HG02938 (cell line): ENCODE measurements around the gene ZNF22.

Experiments
- ATAC-seq: cut with Tn5 transposase; IDR thresholded peaks from one replicate; pipeline ENCODE4 v1.9.1; 2021; ENCODE audit warnings: mild to moderate bottlenecking, moderate library complexity; ENCODE audit not compliant: unreplicated experiment

Gene ZNF22

GRCh38 chr10:44975431-44976331, 25.0 kb upstream of the ZNF22 start:
- no peak for ATAC-seq

GRCh38 chr10:44976352-44977198, 24.1 kb upstream of the ZNF22 start:
- no peak for ATAC-seq

- ATAC-seq, result no peak
Observed at GRCh38 chr10:44977287-44978212, 23.2 kb upstream of the ZNF22 start.

GRCh38 chr10:44978213-44978569, 22.5 kb upstream of the ZNF22 start:
- no peak for ATAC-seq

GRCh38 chr10:44978570-44979280, 22.0 kb upstream of the ZNF22 start, which contains the start of gene DEPP1:
TSS of gene DEPP1 (minus strand) at chr10:44978809. CDS start at chr10:44978030, 779 bp downstream.
- no peak for ATAC-seq

GRCh38 chr10:44979281-44980191, 21.2 kb upstream of the ZNF22 start:
- no peak for ATAC-seq

- ATAC-seq, result no peak
Observed at GRCh38 chr10:44980309-44981171, 20.2 kb upstream of the ZNF22 start.

GRCh38 chr10:44981172-44982113, 19.3 kb upstream of the ZNF22 start:
- no peak for ATAC-seq

- ATAC-seq, result no peak
Observed at GRCh38 chr10:44982114-44982460, 18.6 kb upstream of the ZNF22 start.

- ATAC-seq, result no peak
Observed at GRCh38 chr10:44982496-44982895, 18.2 kb upstream of the ZNF22 start.

- no peak for ATAC-seq
Observed at GRCh38 chr10:44983066-44983894, 17.4 kb upstream of the ZNF22 start.

GRCh38 chr10:44983895-44984278, 16.8 kb upstream of the ZNF22 start:
- no peak for ATAC-seq

GRCh38 chr10:44984671-44985101, 16.0 kb upstream of the ZNF22 start:
- no peak for ATAC-seq

- ATAC-seq, result no peak
Observed at GRCh38 chr10:44985175-44985681, 15.5 kb upstream of the ZNF22 start.

GRCh38 chr10:44986179-44986578, 14.5 kb upstream of the ZNF22 start:
- no peak for ATAC-seq

- ATAC-seq, result no peak
Observed at GRCh38 chr10:44986670-44987069, 14.1 kb upstream of the ZNF22 start.
